Stomach (tissue), 4 donors: ENCODE data around the gene KANSL1.

Experiments
- EP300 ChIP-seq: sonication (generic); formaldehyde crosslinking; IDR thresholded peaks from one replicate; pipeline ENCODE4 v1.6.1; 2017; ENCODE audit warnings: antibody characterized with exemption
- POLR2A ChIP-seq, 4 donors: fragments of 450-650 bp; IDR thresholded peaks; one replicate each; pipeline ENCODE4 v1.6.1; 2016; ENCODE audit warnings: antibody characterized with exemption in 4 of 4, control low read depth in 2 of 4, mild to moderate bottlenecking in 1 of 4, moderate library complexity in 1 of 4
- POLR2AphosphoS5 ChIP-seq, 3 donors: sonication (generic); formaldehyde crosslinking; IDR thresholded peaks; one replicate each; pipeline ENCODE4 v1.6.1; 2016; ENCODE audit warnings: antibody characterized with exemption in 3 of 3
- TF ChIP-seq, protein P1 (sequence below), 7 experiments: fragments of 450-650 bp in 4 of 7; fragments of 200-600 bp in 3 of 7; sonication (generic) in 3 of 7; IDR thresholded peaks; one replicate each; pipeline ENCODE4 v1.5.1; 2016 to 2019; ENCODE audit warnings: antibody characterized with exemption in 7 of 7, control low read depth in 2 of 7, mild to moderate bottlenecking in 1 of 7

DNA sequence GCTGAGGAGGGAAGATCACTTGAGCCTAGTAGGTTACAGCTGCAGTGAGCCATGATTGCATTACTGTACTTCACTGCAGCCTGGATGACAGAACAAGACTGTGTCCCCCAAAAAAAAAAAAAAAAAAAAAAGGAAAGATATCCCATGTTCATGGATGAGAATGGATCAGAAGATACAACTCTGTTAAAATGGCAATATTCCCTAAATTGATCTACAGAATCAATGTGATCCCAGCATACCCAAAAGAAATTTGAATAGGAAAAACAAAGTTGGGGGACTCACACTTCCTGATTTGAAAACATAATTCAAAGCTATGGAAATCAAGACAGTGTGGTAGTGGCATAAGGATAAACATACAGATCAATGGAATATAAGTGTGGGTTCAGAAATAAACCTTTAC is 12.7 kb upstream of the KANSL1 start:
- TF ChIP-seq, protein P1, sequence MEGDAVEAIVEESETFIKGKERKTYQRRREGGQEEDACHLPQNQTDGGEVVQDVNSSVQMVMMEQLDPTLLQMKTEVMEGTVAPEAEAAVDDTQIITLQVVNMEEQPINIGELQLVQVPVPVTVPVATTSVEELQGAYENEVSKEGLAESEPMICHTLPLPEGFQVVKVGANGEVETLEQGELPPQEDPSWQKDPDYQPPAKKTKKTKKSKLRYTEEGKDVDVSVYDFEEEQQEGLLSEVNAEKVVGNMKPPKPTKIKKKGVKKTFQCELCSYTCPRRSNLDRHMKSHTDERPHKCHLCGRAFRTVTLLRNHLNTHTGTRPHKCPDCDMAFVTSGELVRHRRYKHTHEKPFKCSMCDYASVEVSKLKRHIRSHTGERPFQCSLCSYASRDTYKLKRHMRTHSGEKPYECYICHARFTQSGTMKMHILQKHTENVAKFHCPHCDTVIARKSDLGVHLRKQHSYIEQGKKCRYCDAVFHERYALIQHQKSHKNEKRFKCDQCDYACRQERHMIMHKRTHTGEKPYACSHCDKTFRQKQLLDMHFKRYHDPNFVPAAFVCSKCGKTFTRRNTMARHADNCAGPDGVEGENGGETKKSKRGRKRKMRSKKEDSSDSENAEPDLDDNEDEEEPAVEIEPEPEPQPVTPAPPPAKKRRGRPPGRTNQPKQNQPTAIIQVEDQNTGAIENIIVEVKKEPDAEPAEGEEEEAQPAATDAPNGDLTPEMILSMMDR (IDR thresholded peaks at IDR 0.05), result no peak
- TF ChIP-seq POLR2A (IDR thresholded peaks at IDR 0.05) (no peak), POLR2AphosphoS5 (IDR thresholded peaks at IDR 0.05) (no peak), EP300 (no peak)
